Prostate gland (tissue), 2 donors: ENCODE measurements around the gene SLIT3. TPM values are rescaled to one million over a fixed set of nuclear protein-coding genes. Genes with fewer than 3 reads are reported as not detected.

Source experiments
- DNase-seq: peaks from one replicate; pipeline ENCODE4 v3.0.0-alpha.2; 2019; ENCODE audit warnings: low spot score
- H3K27ac ChIP-seq, 2 donors: fragments of 200-600 bp; sonication (generic); 2 replicates each; pipeline ENCODE4 v1.5.1; 2017 to 2019
- H3K27me3 ChIP-seq: fragments of 200-600 bp; sonication (generic); replicated peaks from 2 replicates; pipeline ENCODE4 v1.5.1; 2019; ENCODE audit not compliant: insufficient read depth
- H3K36me3 ChIP-seq, 2 donors: fragments of 200-600 bp; sonication (generic); 1 replicate in 1 of 2; 2 replicates in 1 of 2; pipeline versions ENCODE4 v1.5.1 to v1.8.1; 2017 to 2019
- H3K4me1 ChIP-seq: fragments of 200-600 bp; sonication (generic); replicated peaks from 2 replicates; pipeline ENCODE4 v1.5.1; 2019
- H3K4me3 ChIP-seq, 2 donors: fragments of 200-600 bp; sonication (generic); 2 replicates each; pipeline ENCODE4 v1.5.1; 2017 to 2019
- H3K9me3 ChIP-seq: fragments of 200-600 bp; sonication (generic); 2 replicates; pipeline ENCODE4 v1.5.1; 2017
- POLR2A ChIP-seq: fragments of 450-650 bp; IDR thresholded peaks from one replicate; pipeline ENCODE4 v1.6.1; 2016; ENCODE audit warnings: antibody characterized with exemption, mild to moderate bottlenecking
- POLR2AphosphoS5 ChIP-seq: sonication (generic); formaldehyde crosslinking; IDR thresholded peaks from one replicate; pipeline ENCODE4 v1.6.1; 2017; ENCODE audit warnings: antibody characterized with exemption
- WGBS: methylation state at CpG from one replicate; pipeline ENCODE4 v1.1.5; 2018; 5-methylcytosine and 5-hydroxymethylcytosine counted together
- intact Hi-C: fragments of 100-400 bp; cut with DNase I; formaldehyde crosslinking; loops from one replicate; pipeline ENCODE4 v1.14.2; 2022
- total RNA-seq, 2 donors: library from RNA; depleted of rRNA; stranded (reverse); fragments of >200 nt; gene quantifications; one replicate each; pipeline ENCODE4 v1.1.0, GENCODE V29; 2016
- TF ChIP-seq, protein P1 (sequence below), 4 experiments: fragments of 200-600 bp in 2 of 4; fragments of 450-650 bp in 2 of 4; sonication (generic) in 2 of 4; IDR thresholded peaks; 1 replicate in 3 of 4; 2 replicates in 1 of 4; pipeline ENCODE4 v1.5.1; 2016 to 2019; ENCODE audit warnings: antibody characterized with exemption in 4 of 4, mild to moderate bottlenecking in 2 of 4, moderate library complexity in 2 of 4

Gene SLIT3
- total RNA-seq, 2 donors from 2014 or later: 8.3 TPM

DNA sequence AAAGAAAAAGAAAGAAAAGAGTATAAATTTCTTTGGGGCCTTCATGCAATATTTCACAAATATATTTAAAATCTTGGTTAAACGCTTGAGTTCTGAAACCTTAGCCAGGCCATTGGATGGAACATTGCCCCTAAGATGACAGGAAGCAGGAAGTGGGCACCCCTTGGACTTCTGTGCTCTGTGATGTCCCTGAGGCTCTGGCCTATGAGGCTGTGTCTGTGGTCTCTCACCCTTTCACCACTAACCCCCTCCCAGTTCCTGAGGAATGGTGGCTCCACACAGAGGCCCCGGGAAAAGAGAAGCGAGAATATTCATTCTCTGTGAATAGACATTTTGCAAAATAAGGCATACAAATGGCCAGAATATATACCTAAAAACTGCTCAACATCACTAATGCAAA, 401.3 kb downstream of the SLIT3 start:
- H3K4me3 ChIP-seq: no peak overlapping the region
- no peaks in the 10 kb centered on the region for H3K36me3 ChIP-seq
- H3K9me3 ChIP-seq: no peaks in the 10 kb centered on the region
- H3K27me3 ChIP-seq: no peaks in the 10 kb centered on the region
- no peak for DNase-seq
- intact Hi-C loops: no loop called here
- no peaks in the 10 kb centered on the region for H3K4me1 ChIP-seq
- no peak for TF ChIP-seq POLR2AphosphoS5
- TF ChIP-seq POLR2A: no peak
- TF ChIP-seq, protein P1, sequence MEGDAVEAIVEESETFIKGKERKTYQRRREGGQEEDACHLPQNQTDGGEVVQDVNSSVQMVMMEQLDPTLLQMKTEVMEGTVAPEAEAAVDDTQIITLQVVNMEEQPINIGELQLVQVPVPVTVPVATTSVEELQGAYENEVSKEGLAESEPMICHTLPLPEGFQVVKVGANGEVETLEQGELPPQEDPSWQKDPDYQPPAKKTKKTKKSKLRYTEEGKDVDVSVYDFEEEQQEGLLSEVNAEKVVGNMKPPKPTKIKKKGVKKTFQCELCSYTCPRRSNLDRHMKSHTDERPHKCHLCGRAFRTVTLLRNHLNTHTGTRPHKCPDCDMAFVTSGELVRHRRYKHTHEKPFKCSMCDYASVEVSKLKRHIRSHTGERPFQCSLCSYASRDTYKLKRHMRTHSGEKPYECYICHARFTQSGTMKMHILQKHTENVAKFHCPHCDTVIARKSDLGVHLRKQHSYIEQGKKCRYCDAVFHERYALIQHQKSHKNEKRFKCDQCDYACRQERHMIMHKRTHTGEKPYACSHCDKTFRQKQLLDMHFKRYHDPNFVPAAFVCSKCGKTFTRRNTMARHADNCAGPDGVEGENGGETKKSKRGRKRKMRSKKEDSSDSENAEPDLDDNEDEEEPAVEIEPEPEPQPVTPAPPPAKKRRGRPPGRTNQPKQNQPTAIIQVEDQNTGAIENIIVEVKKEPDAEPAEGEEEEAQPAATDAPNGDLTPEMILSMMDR (IDR thresholded peaks at IDR 0.05): no peak
- WGBS: 88% methylated on average over 3 of the region's 3 CpGs
- H3K27ac ChIP-seq: no peak overlapping the region

DNA sequence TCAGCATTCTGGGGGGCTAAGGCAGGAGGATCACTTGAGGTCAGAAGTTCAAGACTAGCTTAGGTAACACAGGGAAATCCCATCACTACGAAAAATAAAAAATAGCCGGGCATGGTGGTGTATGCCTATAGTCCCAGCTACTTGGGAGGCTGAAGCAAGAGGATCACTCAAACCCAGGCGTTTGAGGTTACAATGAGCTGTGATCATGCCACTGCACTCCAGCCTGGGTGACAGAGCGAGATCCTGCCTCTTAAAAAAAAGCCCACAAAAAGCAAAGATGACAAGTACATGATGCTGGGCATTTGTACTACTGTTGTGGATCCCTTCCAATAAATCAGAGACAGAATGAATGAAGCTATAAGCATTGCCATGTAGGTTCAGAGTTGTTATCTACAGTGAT, 401.7 kb downstream of the SLIT3 start:
- Histone ChIP-seq H3K9me3 (no peaks in the 10 kb centered on the region), H3K27me3 (no peaks in the 10 kb centered on the region), H3K4me1 (no peaks in the 10 kb centered on the region), H3K27ac (no peak overlapping the region), H3K4me3 (no peak overlapping the region), H3K36me3 (no peaks in the 10 kb centered on the region)
- TF ChIP-seq POLR2A (no peak), POLR2AphosphoS5 (no peak)
- TF ChIP-seq, protein P1 (IDR thresholded peaks at IDR 0.05): no peak
- whole genome bisulfite sequencing: 88% methylated on average over 4 of the region's 4 CpGs
- intact Hi-C loops: no loop called here
- DNase-seq: no peak

DNA sequence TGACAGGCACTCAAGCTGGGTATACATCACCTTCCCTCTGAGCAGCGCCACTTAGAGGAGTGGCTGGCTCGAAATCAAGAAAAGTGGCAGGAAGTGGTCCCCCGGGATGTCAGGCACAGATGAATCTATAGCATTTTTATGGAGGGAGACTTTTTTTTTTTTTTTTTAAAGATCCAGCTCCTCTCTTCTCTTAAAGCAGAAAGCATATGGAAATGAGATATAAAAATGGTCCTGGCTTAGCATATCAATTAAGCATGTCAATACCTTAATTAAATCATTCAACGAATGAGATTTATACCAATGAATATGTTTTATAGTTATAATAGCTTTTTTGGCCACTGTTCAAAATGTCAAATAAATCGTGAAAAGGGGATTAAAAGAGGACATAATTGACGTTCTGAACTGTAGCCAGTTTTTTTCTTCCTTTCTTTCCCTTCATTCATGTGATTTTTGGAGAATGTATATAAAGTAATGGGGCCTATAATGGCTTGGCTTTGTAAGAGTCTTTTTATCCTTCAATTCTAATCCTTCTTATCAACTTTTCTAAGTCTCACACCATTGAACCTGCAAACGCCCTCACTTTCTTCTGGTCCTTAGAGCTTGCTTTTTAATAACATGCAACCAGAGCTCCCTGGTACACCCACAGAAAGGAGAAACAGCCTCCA, 402.6 kb downstream of the SLIT3 start:
- intact Hi-C loops: no loop called here
- DNase-seq: no peak
- H3K9me3 ChIP-seq: no peaks in the 10 kb centered on the region
- H3K4me1 ChIP-seq: no peaks in the 10 kb centered on the region
- H3K27me3 ChIP-seq: no peaks in the 10 kb centered on the region
- no peak overlapping the region for H3K4me3 ChIP-seq
- no peaks in the 10 kb centered on the region for H3K36me3 ChIP-seq
- WGBS: 32% methylated on average over 7 of the region's 7 CpGs
- no peak for TF ChIP-seq POLR2AphosphoS5
- TF ChIP-seq, protein P1 (IDR thresholded peaks at IDR 0.05): no peak
- no peak overlapping the region for H3K27ac ChIP-seq

DNA sequence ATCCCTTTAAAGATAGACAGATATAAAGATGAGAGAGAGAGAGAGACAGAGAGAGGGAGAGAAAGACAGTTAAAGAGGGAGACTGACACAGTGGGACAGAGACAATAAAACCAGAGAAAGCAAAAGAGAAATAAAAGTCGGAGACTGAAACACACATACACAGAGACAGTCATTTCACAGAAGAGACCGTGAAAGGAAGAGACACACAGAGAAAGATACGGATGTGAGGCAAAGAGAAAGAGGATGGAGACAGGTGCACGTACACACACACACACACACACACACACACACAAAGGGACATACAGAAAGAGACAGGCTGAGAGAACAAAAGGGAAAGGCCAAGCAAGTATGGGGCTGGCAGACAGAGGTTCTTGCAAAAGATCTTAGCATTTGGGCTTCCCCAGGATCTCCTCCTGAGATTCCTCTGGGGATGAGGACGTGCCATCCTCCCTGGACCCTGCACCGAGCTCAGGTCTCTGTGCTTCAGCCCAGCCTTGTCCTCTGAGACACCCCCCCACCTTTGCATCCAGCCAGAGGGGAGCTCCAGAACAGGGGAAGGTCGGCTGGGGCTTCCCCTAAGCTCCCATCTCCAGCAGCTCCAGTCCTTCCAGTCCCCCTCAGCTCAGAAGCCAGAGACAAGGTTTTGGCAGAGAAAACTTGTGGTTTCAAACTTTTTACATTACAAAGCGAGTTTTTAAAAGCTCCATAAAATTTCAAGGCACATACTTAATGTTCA, 403.4 kb downstream of the SLIT3 start:
- TF ChIP-seq POLR2A: no peak
- TF ChIP-seq POLR2AphosphoS5: no peak
- TF ChIP-seq, protein P1 (IDR thresholded peaks at IDR 0.05): no peak
- Histone ChIP-seq H3K27me3 (no peaks in the 10 kb centered on the region), H3K36me3 (no peaks in the 10 kb centered on the region), H3K4me1 (no peaks in the 10 kb centered on the region), H3K9me3 (no peaks in the 10 kb centered on the region), H3K4me3 (no peak overlapping the region), H3K27ac (no peak overlapping the region)
- intact Hi-C loops: no loop called here
- DNase-seq: no peak
- WGBS: 57% methylated on average over 8 of the region's 8 CpGs
